ENCODE measurements around the gene MYO19.
"Not testable (repeated sequence)": the region's sequence is repeated elsewhere in the genome, so short reads cannot be mapped to it uniquely, and the experiment has no call there.

Gene MYO19

GRCh38 chr17:36529121-36529520 is 5.5 kb downstream of the MYO19 start:
- DNase-seq (ENCODE audit: low read depth in 2 of 2): no peak

GRCh38 chr17:36527621-36528250 is 6.9 kb downstream of the MYO19 start:
- no peak for DNase-seq (ENCODE audit: low read depth in 2 of 2)

- no peak for DNase-seq (ENCODE audit: low read depth in 2 of 2)
These were observed 8.8 kb downstream of the MYO19 start for GRCh38 chr17:36525888-36526287.

- DNase-seq (ENCODE audit: low read depth in 2 of 2): no peak
These were observed 9.6 kb downstream of the MYO19 start for GRCh38 chr17:36525113-36525512.

GRCh38 chr17:36524428-36524876 is 10.2 kb downstream of the MYO19 start:
- DNase-seq (ENCODE audit: low read depth in 2 of 2): no peak

GRCh38 chr17:36523113-36523512 is 11.6 kb downstream of the MYO19 start:
- DNase-seq (ENCODE audit: low read depth in 2 of 2): no peak

GRCh38 chr17:36515837-36516236 is 18.8 kb downstream of the MYO19 start:
- DNase-seq (ENCODE audit: low read depth in 2 of 2): no peak

GRCh38 chr17:36514856-36515255 is 19.8 kb downstream of the MYO19 start:
- no peak for DNase-seq (ENCODE audit: low read depth in 2 of 2)

- DNase-seq (ENCODE audit: low read depth in 2 of 2): no peak
These were observed 22.0 kb downstream of the MYO19 start for GRCh38 chr17:36512641-36513040.

- no peak for DNase-seq (ENCODE audit: low read depth in 2 of 2)
These were observed 23.5 kb downstream of the MYO19 start for GRCh38 chr17:36511216-36511615.

GRCh38 chr17:36510636-36511035 is 24.0 kb downstream of the MYO19 start:
- DNase-seq (ENCODE audit: low read depth in 2 of 2): no peak

GRCh38 chr17:36509272-36509985 is 25.2 kb downstream of the MYO19 start:
- DNase-seq (ENCODE audit: low read depth in 2 of 2): no peak

GRCh38 chr17:36508439-36508838 is 26.2 kb downstream of the MYO19 start:
- not testable (repeated sequence) for DNase-seq (ENCODE audit: low read depth in 2 of 2)

GRCh38 chr17:36507266-36507665 is 27.4 kb downstream of the MYO19 start:
- DNase-seq (ENCODE audit: low read depth in 2 of 2): no peak

GRCh38 chr17:36506831-36507230 is 27.8 kb downstream of the MYO19 start:
- DNase-seq (ENCODE audit: low read depth in 2 of 2): no peak

- no peak for DNase-seq (ENCODE audit: low read depth in 2 of 2)
These were observed 28.3 kb downstream of the MYO19 start for GRCh38 chr17:36506249-36506826.

- no peak for DNase-seq (ENCODE audit: low read depth in 2 of 2)
These were observed 29.5 kb downstream of the MYO19 start for GRCh38 chr17:36505171-36505570.

GRCh38 chr17:36504156-36504545 is 30.5 kb downstream of the MYO19 start:
- DNase-seq (ENCODE audit: low read depth in 2 of 2): no peak

- no peak for DNase-seq (ENCODE audit: low read depth in 2 of 2)
These were observed 31.1 kb downstream of the MYO19 start for GRCh38 chr17:36503456-36504155.

- DNase-seq (ENCODE audit: low read depth in 2 of 2): no peak
These were observed 32.7 kb downstream of the MYO19 start for GRCh38 chr17:36501963-36502362.

- DNase-seq (ENCODE audit: low read depth in 2 of 2): no peak
These were observed 33.3 kb downstream of the MYO19 start for GRCh38 chr17:36501351-36501750.

- no peak for DNase-seq (ENCODE audit: low read depth in 2 of 2)
These were observed 33.9 kb downstream of the MYO19 start for GRCh38 chr17:36500745-36501225.
